CD4-positive, alpha-beta T cell treated with Interleukin-17A for 1 hour (primary cell): ENCODE measurements around the gene CHD6.

Experiments used
- DNase-seq: peaks from one replicate; pipeline ENCODE4 v3.0.0-alpha.2; 2020

Gene CHD6

DNA sequence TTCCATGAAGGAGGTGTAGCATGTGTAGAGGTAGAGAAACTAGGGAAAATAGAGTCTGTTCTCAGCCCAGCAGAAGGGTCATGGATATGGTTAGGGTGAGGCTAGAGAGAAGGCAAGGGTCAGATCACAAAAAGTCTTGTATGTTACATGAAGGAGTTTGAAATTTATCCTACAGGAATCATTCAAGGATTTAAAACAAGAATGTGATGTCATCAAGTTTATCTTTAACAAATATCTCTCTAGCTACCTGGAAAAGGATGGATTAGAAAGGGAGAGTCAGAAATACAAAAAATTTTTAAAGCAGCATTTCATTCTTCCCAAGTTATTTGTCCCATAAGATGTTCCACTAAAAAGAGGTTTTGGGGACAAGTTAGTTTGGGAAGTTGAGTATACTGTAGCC, 4.4 kb upstream of the CHD6 start:
- DNase-seq, result no peak

DNA sequence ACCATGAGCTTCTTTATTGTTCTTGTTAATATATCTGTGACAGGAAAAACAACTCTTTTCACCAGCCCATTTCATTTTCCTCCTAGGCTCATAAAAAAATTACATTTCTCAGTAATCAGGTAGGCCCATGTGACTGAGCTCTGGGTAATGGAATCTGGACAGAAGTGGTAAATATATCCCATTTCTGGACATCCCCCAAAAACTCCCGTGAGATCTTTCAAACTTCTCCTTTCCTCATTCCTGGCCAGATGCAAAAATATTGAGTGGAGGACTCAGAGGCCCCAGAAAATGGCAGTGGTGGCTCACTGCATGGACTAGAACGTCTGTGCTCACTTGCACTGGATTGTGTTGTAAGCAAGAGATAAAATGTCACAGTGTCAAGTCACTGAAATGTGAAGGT, 3.8 kb upstream of the CHD6 start:
- DNase-seq, result no peak

DNA sequence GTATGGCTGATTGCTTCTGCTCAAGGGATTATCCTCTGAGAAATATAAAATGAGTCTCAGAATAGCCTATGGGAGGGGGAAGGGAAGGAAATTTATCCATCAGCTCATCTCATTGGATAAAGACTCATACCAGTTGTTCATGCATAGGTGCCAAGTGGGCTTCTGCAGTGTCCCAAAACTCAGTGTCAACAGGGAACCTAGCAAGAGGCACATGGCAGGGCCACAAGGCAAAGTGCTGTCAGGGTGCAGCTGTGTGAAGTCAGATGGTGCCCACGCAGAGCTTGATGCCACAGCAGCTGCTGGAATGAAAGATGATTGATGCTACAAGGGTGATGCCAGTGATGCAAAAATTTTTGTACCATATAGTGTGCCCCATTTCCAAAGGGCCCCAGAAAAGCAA, 3.2 kb upstream of the CHD6 start:
- no peak for DNase-seq

DNA sequence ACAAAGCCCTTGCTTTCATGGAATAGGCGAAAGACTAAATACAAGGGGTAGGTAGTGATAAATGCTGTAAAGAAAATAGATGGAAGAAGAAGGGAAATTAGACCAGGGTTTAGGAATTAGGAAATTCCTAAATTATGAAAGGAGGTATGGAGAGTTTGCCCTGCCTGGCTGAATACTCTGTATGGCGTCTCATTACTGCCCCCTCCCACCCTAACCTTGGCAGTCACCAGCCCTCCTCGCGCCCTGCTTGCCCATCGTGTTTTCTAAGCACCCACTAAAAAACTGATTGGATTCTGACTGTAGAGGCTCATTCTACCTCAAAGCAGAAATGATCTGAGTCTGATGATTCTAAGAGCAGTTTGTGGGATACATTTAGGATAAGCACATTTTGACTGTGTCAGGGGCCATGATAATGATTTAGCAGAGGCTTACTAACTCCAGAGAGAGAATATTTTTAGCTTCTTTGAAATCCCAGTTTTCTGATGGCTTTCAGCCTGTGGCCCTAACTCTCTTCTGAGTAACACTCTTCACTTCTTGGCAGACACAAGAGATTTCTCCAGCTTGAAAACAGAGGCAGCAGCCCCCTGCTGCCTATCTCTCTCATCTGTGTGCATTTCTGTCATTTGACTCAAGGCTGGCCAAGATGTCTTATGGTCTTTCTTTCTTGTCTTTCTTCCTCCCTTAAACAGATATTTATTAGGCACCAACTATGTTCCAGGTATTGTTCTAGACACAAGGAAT, 1.4 kb upstream of the CHD6 start:
- no peak for DNase-seq

DNA sequence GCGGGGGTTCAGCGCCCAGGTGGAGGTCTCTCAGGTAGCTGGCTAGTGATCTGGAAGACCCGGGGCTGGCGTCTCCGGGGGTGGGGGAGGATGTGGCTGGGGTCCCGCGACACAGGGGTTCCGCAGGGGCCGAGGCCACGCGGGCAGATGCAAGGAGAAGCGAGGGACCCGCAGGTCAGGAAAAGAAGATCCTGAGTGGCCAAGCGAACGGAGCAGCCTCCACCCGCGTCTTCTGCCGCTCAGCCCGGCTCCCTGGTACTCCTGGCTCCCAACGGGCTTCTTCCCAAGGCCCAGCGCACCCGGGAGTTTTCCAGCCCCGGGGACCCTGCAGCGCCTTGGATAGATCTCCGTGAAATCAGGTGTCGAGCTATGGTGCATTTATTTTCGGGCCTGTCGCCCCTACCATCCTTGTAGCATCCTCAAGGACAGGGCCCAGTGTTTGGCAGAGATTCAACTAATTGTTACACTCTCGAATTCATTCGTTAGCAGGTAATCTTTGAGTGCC, 682 bp upstream of the CHD6 start:
- DNase-seq, result no peak

DNA sequence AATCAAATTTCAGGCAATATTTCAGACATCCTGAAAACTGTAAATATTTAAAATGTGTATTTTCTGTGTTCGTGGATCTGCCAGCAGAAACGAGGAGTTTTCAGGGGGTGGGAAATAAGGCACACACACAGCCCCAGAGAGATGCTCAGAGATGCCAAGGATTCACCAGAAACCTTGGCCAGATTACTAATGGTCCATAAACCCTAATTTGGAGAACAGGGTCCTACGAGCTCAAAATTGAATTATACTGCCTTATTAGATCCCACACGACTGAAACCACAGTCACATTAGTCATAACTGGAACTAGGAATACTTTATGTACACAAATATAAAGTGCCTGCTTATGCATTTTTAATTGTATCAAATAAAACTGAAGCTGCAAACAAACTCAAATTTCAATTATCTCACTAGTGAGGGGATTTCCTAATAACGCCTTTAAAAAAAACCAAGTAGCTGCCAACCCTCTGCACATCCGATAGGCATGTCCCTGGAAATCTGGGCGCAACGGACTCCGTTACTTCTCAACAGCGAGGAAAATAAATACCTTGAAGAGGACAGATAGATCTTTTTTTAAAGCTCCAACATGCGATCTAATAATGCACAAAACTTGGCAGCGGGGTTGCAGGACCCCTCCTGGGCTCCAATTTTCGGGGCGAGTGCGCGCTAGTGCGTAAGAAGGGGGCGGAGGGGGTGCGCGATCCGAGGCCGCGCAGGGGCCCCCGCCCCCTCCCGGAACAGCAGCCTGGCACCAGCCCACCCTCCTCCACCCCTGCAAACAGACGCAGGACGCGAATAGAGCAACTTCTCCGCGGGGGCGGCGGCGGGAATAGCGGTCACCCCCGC, 897 bp downstream of the CHD6 start:
- DNase-seq, result peak; percentile 55

DNA sequence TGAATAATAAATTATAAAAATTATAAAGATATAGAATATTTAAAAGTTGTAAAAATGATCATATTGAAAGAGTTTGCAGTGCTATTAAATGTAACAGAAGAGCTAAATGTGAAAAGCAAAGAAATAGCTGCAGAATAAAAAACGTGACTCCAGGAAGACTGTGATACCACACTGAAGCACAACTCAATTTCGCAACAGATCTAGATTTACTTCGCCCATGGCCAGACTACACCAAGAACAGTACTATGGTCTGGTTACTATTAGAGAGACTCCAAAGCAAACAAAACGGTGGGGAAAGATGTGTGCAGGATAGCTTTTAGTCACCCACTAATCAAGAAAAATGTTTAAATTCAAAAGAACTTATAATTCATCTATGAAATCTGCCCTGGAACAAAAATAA, 1.9 kb downstream of the CHD6 start:
- DNase-seq, result no peak

DNA sequence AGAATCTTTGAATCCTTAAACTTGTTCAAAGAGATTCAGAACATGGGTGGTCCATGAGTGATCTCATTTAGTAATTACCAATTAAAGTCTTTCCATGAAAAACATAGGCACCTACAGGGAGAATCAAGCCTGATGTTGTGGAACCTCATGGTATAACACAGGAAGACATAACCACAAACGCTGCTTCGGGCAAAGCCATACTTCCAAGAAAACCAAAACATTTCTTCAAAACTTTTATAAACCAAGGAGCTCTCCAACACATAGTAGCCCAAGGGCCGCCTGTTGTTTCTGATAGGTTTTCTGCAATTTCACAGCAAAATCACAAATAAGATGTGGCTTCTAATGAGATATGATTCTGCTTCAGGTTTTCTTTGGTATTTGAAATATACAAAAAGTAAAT, 2.5 kb downstream of the CHD6 start:
- no peak for DNase-seq

DNA sequence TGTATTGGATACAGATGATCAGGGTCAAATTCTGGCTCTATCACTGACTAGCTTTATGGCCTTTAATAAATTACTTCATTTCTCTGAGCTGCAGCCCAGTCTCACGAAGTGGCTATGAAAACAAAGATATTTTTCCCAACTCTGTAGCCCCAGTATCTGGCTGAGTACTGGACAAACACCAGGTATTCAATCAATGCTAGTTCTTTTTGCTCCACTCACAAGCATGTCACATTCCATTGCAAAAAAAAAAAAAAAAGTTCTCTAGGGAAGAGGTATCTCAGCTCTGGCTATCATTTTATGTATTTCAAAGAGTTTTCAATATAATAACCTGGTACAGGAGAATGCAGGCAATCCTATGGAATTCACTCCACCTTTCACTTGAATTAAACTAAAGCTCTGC, 3.1 kb downstream of the CHD6 start:
- DNase-seq, result no peak

DNA sequence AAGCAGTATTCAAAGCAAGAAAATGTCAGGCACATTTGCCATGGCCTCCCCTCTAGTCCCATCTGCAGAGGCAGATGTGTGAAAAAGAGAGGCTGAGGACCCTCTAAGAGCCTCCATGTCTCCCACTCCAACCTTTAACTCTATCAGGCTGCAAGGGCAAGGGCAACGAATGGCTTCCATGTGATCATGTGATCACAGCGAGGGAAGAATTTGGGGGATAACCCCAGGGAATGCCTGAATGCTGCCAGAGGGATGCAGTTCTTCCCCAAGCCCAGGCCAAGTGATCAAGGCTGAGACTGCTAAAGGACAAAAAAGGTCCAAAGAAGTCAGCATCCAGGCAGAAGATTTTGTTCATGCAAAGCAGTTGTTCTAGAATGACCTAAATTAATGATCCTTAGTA, 4.9 kb downstream of the CHD6 start:
- no peak for DNase-seq

DNA sequence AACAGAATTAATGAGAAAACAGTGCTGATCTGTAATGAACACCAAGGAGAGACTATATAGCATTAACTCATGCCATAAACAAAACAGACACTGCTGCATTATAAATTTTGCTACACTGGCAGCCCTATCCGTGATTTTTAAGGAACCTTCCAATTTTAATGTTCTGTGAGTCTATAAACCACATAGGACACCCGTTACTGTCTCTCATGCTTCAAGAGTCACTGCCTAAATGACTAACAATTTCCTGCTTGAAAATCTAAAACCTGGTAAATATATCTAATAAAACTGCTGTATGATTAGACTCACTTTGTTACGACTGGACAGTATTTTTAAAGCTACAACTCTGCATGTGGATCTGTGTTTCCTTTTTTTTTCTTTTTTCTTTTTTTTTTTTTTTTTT, 8.7 kb downstream of the CHD6 start:
- DNase-seq, result no peak

DNA sequence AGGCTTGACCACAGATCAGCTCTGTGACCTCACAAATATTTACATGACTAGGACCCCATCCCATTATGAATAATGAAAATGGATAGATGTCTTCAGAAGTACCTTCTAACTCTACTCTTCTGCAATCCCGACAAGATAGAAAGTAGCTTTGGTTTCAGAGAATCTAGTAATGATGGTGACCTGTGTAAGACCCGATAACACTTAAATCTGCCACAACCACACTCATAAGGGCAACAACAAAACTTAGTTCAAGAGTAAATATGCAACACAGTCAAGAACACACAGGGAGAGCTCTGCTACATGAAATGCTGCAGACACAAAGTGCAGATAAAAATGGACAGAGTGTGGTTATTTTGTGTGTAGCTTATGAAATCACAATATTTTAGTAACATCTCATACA, 9.6 kb downstream of the CHD6 start:
- DNase-seq, result no peak

DNA sequence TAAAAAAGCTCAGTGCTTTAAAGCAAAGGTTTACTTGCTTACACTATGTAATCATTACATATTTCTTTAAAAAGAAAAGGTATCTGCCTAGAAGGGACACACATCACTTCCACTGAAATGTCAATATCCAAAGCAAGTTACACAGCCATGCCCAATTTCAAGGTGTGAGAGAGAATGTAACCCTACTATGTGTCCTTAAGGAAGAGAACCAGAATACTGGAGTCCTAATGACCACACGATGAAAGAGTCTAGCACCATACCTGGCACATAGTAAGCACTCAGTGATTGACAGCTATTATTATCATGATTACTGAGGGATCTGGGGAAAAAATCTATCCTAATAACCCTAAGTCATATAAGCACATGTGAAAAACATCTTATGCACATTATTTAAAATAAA, 10.4 kb downstream of the CHD6 start:
- DNase-seq, result no peak

DNA sequence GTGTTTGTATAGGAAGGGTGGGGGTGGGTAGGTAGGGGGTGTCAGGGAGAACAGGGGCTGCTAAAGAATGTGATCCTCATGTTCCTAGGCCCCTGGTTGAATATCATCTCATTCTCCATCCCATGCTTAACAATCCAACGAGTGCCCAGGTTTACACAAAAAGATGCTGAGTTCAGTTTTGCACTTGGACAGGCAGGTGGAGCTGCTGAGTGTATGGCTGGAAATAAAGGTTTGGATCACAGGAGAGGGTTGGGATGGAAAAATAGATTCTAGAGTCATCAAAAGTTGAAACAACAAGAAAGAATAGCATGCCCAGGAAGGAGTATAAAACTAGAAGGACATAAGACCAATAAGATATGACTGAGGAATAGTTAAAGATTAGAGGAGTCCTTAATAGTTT, 14.2 kb downstream of the CHD6 start:
- DNase-seq, result no peak

DNA sequence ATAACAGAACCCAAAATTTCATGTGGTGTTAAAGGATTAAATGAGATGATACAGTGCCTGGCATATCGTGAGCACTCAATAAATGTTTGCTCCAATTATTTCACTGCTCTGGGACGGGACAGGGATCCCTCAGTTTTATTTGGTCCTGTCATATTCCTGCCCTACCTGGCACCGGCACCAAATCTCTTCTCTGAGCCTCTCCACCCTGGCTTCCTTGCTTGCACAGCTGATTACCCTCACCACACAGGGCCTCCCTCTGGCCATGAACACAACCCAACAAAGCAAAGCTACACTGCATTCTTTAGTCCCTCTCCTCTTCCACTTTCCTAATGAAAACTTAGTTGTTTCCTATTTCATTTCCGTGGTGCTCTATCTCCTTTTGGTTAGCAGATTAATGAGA, 16.4 kb downstream of the CHD6 start:
- no peak for DNase-seq

DNA sequence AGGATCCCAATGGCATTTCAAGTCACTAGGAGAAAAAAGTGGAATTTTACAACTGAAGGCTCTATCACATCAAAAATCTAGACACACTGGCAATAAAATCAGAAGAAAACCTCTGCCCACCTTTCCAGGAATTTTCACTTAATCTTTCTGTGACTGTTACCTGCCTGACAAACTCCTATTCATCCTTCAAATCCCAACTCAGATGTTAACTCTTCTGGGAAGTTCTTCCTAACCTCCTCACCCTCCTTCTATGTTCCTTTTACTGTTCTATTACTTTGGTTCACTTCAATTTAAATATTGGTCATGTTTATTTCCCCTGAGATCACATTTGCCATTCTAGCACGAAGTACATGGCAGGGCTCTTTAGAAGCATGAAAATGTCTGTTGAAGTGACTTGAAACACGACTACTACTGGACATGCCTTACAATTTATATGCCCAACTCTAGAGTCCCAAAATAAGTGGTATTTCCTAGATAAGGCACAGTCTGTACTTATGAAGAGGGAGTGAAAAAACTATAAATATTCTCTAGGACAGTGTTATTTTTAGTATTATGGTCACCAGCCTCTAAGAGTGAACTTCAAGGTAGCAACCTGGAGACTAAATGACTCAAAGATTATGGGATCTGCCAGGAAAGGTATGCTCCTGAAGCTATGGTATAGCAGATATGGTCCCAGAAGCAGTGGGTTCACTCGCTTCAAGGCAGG, 17.1 kb downstream of the CHD6 start:
- DNase-seq, result no peak

DNA sequence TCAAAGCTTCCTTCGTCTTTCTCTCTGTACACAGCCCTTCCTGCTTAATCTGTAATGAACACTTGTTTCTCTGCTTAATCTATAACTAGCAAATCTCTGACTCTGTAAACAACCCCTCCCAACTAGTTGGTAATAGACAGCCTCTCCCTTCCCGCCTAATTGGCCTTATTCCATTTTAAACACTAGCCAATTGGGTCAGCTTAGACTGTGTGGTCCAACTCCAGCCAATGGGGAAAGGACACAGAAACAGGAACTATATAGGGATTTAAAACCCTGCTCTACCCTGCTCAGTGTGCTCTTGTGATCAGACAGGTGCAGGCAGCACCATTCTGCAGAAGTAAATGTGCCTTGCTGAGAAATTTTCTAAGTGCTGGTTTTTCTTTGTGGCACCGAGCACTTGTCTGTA, 18.5 kb downstream of the CHD6 start:
- no peak for DNase-seq

DNA sequence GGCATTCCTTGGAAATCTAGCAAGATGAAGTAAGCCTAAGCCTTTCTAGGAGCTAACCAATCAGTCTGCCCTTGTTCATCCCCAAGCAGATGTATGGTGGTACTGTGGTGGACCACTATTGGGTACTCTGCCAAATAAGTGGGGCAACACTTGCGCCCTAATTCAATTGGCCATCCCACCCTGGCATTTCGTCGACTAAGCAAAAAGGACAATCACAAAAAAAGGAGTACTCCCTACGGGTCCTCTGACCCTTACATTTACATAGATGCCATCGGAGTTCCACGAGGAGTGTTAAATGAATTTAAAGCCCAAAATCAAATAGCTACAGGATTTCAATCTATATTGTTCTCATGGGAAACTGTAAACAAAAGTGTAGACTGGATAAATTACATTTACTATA, 19.5 kb downstream of the CHD6 start:
- no peak for DNase-seq

DNA sequence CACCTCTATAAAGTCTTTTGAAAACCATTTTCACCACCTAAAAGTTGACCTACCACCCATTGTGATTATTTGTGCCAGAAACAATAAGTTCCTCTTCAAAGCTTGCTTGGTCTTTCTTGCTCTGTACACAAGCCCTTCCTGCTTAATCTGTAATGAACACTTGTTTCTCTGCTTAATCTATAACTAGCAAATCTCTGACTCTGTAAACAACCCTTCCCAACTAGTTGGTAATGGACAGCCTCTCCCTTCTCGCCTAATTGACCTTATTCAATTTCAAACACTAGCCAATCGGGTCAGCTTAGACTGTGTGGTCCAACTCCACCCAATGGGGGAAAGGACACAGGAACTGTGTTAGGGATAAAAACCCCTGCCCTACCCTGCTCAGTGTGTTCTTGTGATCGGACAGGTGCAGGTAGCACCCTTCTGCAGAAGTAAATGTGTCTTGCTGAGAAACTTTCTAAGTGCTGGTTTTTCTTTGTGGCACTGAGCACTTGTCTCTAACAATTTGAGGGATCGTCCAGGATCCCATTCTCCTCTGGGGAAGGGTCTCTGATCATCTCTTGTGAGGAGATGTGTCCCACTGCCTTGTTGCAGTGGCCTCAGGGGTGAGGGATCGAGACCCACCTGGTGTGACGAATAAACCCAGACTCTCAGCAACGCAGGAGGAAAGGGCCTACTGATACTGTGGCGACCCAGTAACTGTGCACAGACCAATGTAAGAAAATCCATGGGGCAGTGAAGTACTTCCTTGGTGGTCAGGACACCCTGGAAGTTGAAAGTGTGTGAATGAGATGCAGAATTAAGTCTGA, 23.5 kb downstream of the CHD6 start:
- no peak for DNase-seq

DNA sequence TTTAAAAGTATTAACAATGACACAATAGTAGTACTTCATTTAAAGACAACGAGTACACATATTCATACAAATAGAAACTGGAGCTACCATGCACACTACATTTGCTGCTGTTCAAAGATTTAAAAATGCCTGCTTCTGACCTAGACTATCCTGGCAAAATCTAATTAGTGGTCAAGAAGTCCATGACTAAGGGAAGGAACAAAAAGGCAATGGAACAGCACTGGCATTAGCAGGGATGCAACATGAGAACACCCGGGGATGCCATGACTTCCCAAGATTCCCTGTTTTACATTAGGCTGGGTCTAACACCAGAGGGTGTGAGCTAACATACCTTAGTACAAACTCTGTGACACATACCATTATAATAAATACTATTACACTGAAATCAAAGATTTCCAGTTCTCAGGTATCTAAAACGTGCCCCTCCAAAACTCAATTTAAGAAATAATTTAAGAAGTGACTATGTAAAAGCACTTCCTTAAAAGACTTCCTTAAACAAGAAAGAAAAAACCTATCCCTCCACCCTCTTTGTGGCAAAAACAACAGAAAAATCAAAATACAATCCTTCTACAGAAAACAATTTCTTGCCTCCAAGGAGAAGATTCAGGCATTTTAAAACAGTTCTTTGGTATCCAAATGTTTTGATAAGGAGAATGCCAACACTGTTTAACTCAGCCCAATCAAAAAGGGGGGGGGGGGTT, 25.5 kb downstream of the CHD6 start:
- no peak for DNase-seq

DNA sequence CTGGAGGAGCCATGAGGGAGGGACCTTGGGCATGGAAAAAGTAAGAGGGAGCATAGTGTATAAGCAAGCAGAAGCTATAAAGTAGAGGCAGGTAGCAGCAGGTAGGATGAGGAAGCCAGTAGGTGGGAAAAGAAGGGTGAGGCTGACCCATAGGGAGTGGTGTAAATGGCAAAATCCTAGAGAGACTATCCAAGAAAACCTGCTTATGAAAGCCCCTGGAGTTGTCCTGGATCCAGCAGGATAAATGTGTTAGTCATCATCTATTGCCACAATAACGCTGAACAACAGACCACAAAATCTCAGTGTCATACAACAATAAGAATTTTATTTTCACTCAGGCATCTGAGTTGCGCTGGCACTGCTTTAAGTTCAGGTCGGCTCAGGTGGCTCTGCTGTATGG, 30.2 kb downstream of the CHD6 start:
- no peak for DNase-seq

DNA sequence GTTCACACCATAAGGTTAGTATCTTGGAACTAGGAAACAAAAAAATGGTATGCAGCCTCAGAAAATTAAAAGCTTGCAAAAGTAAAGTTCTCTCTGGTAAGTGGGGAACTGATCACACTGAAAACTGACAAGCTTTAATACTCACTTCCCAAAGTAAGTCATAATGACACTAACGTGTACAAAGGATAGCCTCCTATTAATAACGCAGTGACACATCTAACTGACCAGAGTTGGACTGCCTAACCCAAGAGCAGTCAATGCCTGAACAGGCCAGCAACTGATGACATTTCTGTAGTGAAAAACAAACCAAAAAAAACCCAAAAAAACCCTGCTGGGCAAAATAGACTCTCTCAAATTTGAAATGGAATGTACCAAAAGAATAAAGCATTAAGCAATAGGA, 30.7 kb downstream of the CHD6 start:
- DNase-seq, result no peak
